T-helper 1 cell treated with Interleukin-12 subunit alpha and Interleukin-12 subunit beta and Interleukin-4 antibody, amounts not matched to agents 30 μg/mL and 1 μg/mL, for 36 hours (primary cell): ENCODE measurements around the gene ATP8B2.

ENCODE experiments used
- H3K27ac Mint-ChIP-seq: one replicate; pipeline ENCODE4 v1.8.0; 2021; ENCODE audit warnings: mild to moderate bottlenecking, mixed read lengths
- H3K27me3 Mint-ChIP-seq: one replicate; pipeline ENCODE4 v1.8.0; 2021; ENCODE audit warnings: low read depth, mixed read lengths
- H3K36me3 Mint-ChIP-seq: one replicate; pipeline ENCODE4 v1.8.0; 2021; ENCODE audit warnings: low read depth, mixed read lengths
- H3K4me1 Mint-ChIP-seq: one replicate; pipeline ENCODE4 v1.8.0; 2021; ENCODE audit warnings: low read depth, mixed read lengths
- H3K4me3 Mint-ChIP-seq: one replicate; pipeline ENCODE4 v1.8.0; 2021; ENCODE audit warnings: mild to moderate bottlenecking, moderate library complexity, mixed read lengths
- H3K9me3 Mint-ChIP-seq: one replicate; pipeline ENCODE4 v1.8.0; 2021; ENCODE audit warnings: mixed read lengths

The ATP8B2 gene

DNA sequence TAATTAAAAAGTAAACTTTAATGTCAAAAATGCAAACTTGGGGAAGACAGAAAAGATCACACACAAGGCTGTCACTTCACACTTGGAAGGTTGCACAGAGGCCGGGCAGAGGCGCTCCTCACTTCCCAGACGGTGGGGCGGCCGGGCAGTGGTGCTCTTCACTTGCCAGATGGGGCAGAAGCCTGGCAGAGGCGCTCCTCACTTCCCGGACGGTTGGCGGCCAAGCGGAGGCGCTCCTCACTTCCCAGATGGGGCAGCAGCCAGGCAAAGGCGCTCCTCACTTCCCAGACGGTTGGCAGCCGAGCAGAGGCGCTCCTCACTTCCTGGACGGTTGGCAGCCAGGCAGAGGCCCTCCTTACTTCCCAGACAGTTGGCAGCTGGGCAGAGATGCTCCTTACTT, 54.0 kb downstream of the ATP8B2 start:
- Mint-ChIP-seq H3K4me3 (no peak overlapping the region), H3K4me1 (peaks cover 2% of the 10 kb centered on the region), H3K27ac (no peak overlapping the region), H3K36me3 (no peaks in the 10 kb centered on the region), H3K9me3 (no peaks in the 10 kb centered on the region), H3K27me3 (no peaks in the 10 kb centered on the region)

GRCh38 chr1:154384650-154385489, 59.5 kb downstream of the ATP8B2 start:
- peak overlapping the region; percentile 58 for H3K27ac Mint-ChIP-seq
- no peaks in the 10 kb centered on the region for H3K27me3 Mint-ChIP-seq
- no peak overlapping the region for H3K4me3 Mint-ChIP-seq
- no peaks in the 10 kb centered on the region for H3K9me3 Mint-ChIP-seq
- peaks cover 17% of the 10 kb centered on the region for H3K4me1 Mint-ChIP-seq
- H3K36me3 Mint-ChIP-seq, result no peaks in the 10 kb centered on the region

GRCh38 chr1:154386643-154387352, 61.5 kb downstream of the ATP8B2 start:
- no peaks in the 10 kb centered on the region for H3K36me3 Mint-ChIP-seq
- peaks cover 20% of the 10 kb centered on the region for H3K4me1 Mint-ChIP-seq
- H3K4me3 Mint-ChIP-seq, result peak overlapping the region; percentile 79
- H3K9me3 Mint-ChIP-seq, result no peaks in the 10 kb centered on the region
- peak overlapping the region; percentile 84 for H3K27ac Mint-ChIP-seq
- H3K27me3 Mint-ChIP-seq, result no peaks in the 10 kb centered on the region

DNA sequence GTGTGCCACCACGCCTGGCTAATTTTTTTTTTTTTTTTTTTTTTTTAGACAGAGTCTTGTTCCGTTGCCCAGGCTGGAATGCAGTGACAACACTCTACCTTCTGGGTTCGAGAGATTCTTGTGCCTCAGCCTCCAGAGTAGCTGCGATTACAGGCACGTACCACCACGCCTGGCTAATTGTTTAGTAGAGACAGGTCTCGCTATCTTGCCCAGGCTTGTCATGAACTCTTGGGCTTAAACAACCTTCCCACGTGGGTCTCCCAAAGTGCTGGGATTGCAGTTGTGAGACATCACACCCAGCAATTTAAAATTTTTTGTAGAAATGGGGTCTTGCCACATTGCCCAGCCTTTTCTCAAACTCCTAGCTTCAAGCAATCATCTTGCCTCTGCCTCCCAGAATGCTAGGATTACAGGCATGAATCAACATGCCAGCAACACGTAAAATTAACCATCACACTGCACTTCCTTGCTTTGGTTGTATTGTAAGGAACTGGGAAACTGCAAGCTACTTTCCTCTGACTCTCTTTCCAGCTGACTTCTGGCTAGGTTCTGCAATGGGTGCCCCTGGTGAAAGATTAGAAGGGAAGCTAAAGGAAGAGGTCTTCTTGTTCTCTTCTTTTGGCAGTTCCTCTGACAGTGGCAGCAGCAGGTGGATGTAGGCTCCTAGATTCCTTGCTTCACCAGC, 65.9 kb downstream of the ATP8B2 start:
- Mint-ChIP-seq H3K4me3 (no peak overlapping the region), H3K4me1 (peaks cover 10% of the 10 kb centered on the region), H3K9me3 (peaks cover 2% of the 10 kb centered on the region)

GRCh38 chr1:154398141-154398540, 72.8 kb downstream of the ATP8B2 start:
- Mint-ChIP-seq H3K27me3 (peaks cover 6% of the 10 kb centered on the region), H3K27ac (no peak overlapping the region), H3K36me3 (peaks cover 3% of the 10 kb centered on the region), H3K9me3 (peaks cover 6% of the 10 kb centered on the region), H3K4me1 (peaks cover 4% of the 10 kb centered on the region), H3K4me3 (no peak overlapping the region)

More for the DNA sequence above, 65.9 kb downstream of the ATP8B2 start:
- Mint-ChIP-seq H3K27ac (no peak overlapping the region), H3K36me3 (no peaks in the 10 kb centered on the region), H3K27me3 (peaks cover 1% of the 10 kb centered on the region)

- peaks cover 6% of the 10 kb centered on the region for H3K27me3 Mint-ChIP-seq
- peaks cover 3% of the 10 kb centered on the region for H3K36me3 Mint-ChIP-seq
- no peak overlapping the region for H3K4me3 Mint-ChIP-seq
- no peak overlapping the region for H3K27ac Mint-ChIP-seq
- H3K4me1 Mint-ChIP-seq, result peaks cover 9% of the 10 kb centered on the region
- H3K9me3 Mint-ChIP-seq, result peaks cover 6% of the 10 kb centered on the region
Measured at GRCh38 chr1:154398678-154399077, 73.4 kb downstream of the ATP8B2 start.

DNA sequence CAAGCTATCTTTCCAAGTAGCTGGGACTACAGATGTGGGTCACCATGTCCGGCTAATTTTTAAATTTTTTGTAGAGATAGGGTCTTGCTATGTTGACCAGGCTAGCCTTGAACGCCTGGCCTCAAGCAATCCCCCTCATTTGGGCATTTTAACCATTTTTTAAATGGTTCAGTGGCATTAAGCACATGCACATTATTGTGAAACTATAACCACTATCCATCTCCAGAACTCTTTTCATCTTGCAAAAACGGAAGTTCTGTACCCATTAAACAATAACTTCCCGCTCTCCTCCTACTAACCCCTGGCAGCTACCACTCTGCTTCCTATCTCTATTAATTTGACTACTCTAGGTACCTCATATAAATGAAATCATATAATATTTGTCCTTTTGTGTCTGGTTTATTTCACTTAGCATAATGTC, 75.1 kb downstream of the ATP8B2 start:
- Mint-ChIP-seq H3K4me3 (no peak overlapping the region), H3K4me1 (peaks cover 23% of the 10 kb centered on the region), H3K27ac (no peak overlapping the region), H3K27me3 (peaks cover 6% of the 10 kb centered on the region), H3K9me3 (peaks cover 6% of the 10 kb centered on the region), H3K36me3 (peaks cover 3% of the 10 kb centered on the region)
